Vagina (tissue), 2 donors: ENCODE data around the gene GSG1L2.

Experiments used
- POLR2A ChIP-seq, 2 donors: fragments of 450-650 bp; IDR thresholded peaks; one replicate each; pipeline ENCODE4 v1.6.1; 2017; ENCODE audit warnings: antibody characterized with exemption in 2 of 2, mild to moderate bottlenecking in 2 of 2, moderate library complexity in 2 of 2
- TF ChIP-seq, protein P1 (sequence below), 3 experiments: fragments of 450-650 bp in 2 of 3; fragments of 200-600 bp in 1 of 3; sonication (generic) in 1 of 3; IDR thresholded peaks; one replicate each; pipeline ENCODE4 v1.5.1; 2017 to 2019; ENCODE audit warnings: antibody characterized with exemption in 3 of 3, mild to moderate bottlenecking in 2 of 3, moderate library complexity in 2 of 3

DNA sequence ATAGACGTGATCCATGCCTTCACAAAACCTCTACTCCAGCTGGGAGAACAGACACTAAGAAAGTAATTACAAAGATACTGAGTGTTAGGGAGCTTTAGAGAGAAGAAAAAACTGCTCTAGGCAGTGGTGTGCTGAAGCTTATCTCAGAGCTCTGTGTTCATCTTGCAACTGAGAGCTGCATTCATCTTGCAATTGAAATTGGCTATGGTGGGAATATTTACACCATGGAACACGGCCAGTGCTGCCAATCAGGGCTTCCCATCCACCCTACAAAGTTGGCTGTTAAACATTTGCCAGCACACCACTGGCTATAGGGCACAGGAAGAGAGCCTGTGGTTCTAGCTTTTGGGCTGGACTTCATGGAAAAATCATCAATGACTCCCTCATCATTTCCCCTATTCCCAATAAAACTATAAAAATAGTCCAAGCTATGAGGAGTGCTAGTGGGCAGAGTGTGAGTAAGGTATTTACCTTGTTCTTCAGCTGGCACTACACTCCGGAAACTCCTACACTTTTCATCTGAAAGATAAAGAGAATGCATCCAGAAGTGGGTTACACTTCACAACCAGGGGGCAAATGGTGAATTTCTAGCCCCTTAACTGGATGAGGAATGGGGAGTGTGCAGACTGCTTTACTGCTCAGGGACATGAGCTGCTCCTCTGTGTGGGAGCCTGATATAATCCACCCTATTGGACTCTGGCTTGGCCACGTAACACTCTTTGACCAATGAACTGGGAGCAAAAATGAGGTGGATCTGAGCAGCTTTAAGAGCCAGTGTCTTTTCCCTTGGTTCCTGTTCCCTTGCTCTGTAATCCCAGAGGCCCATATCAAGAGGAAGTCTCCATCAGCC lies 11.6 kb downstream of the GSG1L2 start:
- TF ChIP-seq, protein P1, sequence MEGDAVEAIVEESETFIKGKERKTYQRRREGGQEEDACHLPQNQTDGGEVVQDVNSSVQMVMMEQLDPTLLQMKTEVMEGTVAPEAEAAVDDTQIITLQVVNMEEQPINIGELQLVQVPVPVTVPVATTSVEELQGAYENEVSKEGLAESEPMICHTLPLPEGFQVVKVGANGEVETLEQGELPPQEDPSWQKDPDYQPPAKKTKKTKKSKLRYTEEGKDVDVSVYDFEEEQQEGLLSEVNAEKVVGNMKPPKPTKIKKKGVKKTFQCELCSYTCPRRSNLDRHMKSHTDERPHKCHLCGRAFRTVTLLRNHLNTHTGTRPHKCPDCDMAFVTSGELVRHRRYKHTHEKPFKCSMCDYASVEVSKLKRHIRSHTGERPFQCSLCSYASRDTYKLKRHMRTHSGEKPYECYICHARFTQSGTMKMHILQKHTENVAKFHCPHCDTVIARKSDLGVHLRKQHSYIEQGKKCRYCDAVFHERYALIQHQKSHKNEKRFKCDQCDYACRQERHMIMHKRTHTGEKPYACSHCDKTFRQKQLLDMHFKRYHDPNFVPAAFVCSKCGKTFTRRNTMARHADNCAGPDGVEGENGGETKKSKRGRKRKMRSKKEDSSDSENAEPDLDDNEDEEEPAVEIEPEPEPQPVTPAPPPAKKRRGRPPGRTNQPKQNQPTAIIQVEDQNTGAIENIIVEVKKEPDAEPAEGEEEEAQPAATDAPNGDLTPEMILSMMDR (IDR thresholded peaks at IDR 0.05): no peak
- no peak for TF ChIP-seq POLR2A (IDR thresholded peaks at IDR 0.05)
